PFSK-1 (cell line): ENCODE results near the gene TRHDE.

Experiments
- FOXP2 ChIP-seq: optimal IDR thresholded peaks from 2 replicates; pipeline ENCODE3; 2011; ENCODE audit warnings: borderline replicate concordance, control low read depth, inconsistent platforms; ENCODE audit not compliant: insufficient read depth; ENCODE audit errors: extremely low read length, extremely low read depth
- POLR2AphosphoS5 ChIP-seq: IDR thresholded peaks from 2 replicates; pipeline ENCODE4 v1.6.1; 2012; ENCODE audit warnings: low read depth, mild to moderate bottlenecking, control low read depth, low read length, moderate library complexity
- REST ChIP-seq, 2 experiments: IDR thresholded peaks; 2 replicates each; pipeline versions ENCODE4 v1.6.1 to v1.8.0; 2011 to 2012; ENCODE audit warnings: low read depth in 2 of 2, low read length in 2 of 2, control low read depth in 1 of 2, inconsistent platforms in 1 of 2, mild to moderate bottlenecking in 1 of 2, moderate library complexity in 1 of 2; ENCODE audit not compliant: insufficient read depth in 1 of 2
- SIN3A ChIP-seq: IDR thresholded peaks from 2 replicates; pipeline ENCODE4 v1.6.1; 2012; ENCODE audit warnings: mild to moderate bottlenecking, low read length, moderate library complexity, borderline replicate concordance; ENCODE audit not compliant: insufficient read depth
- TAF1 ChIP-seq: IDR thresholded peaks from 2 replicates; pipeline ENCODE4 v1.6.1; 2012; ENCODE audit warnings: low read length, control low read depth, borderline replicate concordance; ENCODE audit not compliant: insufficient read depth

Gene TRHDE

DNA sequence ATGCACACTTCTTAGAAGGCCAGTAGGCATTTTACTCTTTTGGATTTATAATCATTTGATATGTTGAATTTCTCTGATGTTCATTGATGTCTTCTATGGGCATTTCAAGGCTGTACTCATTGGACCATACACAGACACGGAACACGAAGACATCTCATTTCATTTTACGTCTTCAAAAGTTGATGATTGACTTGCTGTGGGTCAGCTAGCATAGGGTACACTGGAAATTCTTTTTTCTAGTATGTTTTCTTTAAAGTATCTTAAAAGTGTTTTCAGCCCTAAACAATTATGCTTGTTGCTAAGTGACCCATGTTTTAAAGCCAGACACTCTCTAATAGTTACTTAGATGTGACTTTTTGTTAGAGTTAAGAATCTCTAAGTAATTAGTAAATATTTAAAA is 16.3 kb downstream of the TRHDE start:
- no peak for TF ChIP-seq SIN3A
- TF ChIP-seq FOXP2: no peak
- no peak for TF ChIP-seq TAF1
- TF ChIP-seq REST (IDR thresholded peaks at IDR 0.05; ENCODE audit: insufficient read depth in 1 of 2, low read depth in 2 of 2, low read length in 2 of 2): no peak
- no peak for TF ChIP-seq POLR2AphosphoS5

GRCh38 chr12:72288911-72289310 is 16.7 kb downstream of the TRHDE start:
- TF ChIP-seq FOXP2 (no peak), TAF1 (no peak), REST (IDR thresholded peaks at IDR 0.05; ENCODE audit: insufficient read depth in 1 of 2, low read depth in 2 of 2, low read length in 2 of 2) (no peak), POLR2AphosphoS5 (no peak), SIN3A (no peak)

DNA sequence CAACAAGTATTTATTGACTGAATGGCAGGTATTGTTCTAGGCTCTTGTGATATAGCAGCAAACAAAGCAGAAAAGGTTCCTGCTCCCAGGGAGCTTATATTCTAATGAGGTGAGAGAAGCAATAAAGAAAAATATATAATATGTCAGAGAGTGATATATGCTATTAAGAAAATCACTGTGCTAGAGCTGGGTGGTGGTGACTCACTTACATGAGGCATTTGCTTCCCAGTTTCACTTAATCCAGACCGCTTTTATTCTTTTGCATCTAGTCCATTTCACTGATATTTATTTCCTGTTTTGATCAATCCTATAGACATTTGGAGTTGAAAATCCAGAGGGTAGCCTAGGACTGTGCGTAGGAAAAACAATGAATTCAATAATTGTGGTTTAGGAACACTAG is 17.5 kb downstream of the TRHDE start:
- TF ChIP-seq POLR2AphosphoS5 (no peak), FOXP2 (no peak)

DNA sequence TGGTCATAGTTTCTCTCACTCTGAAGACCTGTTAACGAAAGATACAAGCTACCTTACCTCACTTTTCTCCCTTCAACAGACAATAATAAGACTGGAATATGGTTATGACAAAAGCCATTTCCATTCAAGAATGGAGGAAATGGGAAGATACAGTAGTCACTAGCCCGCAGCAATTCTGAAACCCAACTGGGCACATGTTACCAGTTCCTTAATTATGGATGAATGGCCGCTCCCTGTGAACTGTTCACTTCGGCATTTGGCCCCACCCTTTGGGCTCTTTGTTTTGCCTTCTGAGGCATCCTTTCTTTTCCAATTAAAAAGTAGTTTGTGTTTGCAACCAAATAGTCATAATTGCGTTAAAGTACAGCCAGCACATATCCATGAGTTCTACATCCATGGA is 19.0 kb downstream of the TRHDE start:
- TF ChIP-seq REST (IDR thresholded peaks at IDR 0.05; ENCODE audit: insufficient read depth in 1 of 2, low read depth in 2 of 2, low read length in 2 of 2) (no peak), POLR2AphosphoS5 (no peak), FOXP2 (no peak), TAF1 (no peak), SIN3A (no peak)

DNA sequence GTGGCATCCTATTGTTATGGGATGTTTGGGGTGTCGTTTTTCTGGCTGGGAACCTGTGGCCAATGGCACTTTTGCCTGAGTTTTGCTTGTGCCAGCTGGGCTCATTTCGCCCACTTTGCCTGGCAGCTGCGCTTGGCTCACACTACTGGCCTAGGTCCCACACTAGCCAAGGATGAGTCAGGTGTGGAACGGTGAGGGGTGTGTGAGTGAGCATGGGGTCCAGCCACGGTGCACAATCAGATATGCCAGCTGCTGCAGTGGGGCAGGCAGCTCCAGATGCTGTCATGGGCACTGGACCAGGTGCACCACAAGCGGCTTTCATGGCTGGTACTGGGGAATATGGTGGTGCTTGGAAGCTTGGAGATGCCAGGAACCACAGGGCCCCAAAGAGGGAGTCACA is 21.5 kb downstream of the TRHDE start:
- TF ChIP-seq SIN3A: no peak
- no peak for TF ChIP-seq TAF1
- no peak for TF ChIP-seq REST (IDR thresholded peaks at IDR 0.05; ENCODE audit: insufficient read depth in 1 of 2, low read depth in 2 of 2, low read length in 2 of 2)
- TF ChIP-seq FOXP2: no peak
- no peak for TF ChIP-seq POLR2AphosphoS5
